ENCODE results near the gene GPR137. TPM values are rescaled to one million over a fixed set of nuclear protein-coding genes. Genes with fewer than 3 reads are reported as not detected.

The GPR137 gene, protein sequence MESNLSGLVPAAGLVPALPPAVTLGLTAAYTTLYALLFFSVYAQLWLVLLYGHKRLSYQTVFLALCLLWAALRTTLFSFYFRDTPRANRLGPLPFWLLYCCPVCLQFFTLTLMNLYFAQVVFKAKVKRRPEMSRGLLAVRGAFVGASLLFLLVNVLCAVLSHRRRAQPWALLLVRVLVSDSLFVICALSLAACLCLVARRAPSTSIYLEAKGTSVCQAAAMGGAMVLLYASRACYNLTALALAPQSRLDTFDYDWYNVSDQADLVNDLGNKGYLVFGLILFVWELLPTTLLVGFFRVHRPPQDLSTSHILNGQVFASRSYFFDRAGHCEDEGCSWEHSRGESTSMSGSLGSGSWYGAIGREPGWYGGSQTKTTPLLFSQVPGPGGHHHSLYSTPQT
- total RNA-seq (2014; rRNA removed; shearing (Covaris generic)) (20.9 and 37.6 TPM in 2 replicates), polyA plus RNA-seq (2016; fragmentation: Nextera tagmentation; extraction: Ambion mirVana) (35.7 and 37.0 TPM in 2 replicates)

DNA sequence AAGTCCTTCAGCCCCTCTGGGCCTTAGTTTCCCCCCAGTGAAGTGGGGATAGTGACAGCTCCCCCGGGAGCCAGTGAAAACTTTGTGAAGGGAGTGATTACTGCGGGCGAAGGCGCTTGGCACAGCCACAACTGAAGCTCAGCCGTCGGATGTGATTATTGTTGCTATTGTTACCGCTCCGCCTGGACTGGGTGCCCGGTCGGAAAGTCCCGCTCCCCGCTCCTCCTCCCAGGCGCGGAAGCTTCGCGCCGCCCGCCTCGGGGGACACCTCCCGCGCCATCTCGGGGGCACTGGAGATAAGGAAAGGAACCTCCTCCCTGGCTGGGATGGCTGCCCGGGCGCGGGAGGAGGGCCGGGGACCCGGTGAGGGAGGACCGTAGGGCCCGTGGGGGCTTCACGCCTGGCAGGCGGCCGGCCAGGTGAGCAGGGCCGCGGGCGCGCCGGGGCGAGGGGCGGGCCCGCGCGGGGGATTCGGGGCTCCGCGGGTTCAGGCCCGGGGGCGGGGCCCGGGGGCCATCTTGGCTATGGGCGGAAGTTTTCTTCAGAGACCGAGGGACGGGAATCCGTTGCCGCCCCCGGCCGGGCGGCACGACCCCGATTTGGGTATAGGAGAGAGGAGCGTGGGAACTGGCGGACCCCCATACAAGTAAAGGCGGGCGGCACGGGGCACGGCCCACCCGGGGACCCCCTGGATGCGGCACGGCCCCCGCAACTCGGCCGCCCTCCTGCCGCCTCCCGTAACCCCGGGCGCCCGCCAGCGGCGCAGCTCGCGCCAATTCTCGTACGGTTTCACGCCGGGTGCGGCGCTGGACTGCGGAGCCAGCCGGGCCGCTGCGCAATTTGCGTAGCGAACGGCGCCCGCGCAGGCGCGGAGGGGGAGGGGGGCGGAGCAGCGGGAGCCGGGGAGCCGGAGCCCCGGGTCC is at the start of gene GPR137:
TSS of gene GPR137 (plus strand) at position 887 of the 923 bp plus-strand sequence. CDS start 677 bp downstream, outside the sequence.
- DNase-seq = peak; percentile 87
- TF ChIP-seq EZH2 (IDR thresholded peaks at IDR 0.05; ENCODE audit: insufficient read depth, poor library complexity, severe bottlenecking) = no peak
- no peak for TF ChIP-seq EZH2phosphoT487 (IDR thresholded peaks at IDR 0.05; ENCODE audit: insufficient read depth, low read depth)
- Histone ChIP-seq H3K9ac (peak within 1 kb of the TSS; percentile 92), H3K4me1 (ENCODE audit: insufficient read depth) (no peaks in the 10 kb centered on the region), H3K9me3 (ENCODE audit: low read depth) (no peaks in the 10 kb centered on the region), H3K4me2 (ENCODE audit: unreplicated experiment) (peak within 1 kb of the TSS; percentile 97), H3K4me3 (peak within 1 kb of the TSS; percentile 88), H2AFZ (peak within 1 kb of the TSS; percentile 85), H3F3A (ENCODE audit: insufficient read depth) (no peaks in the 10 kb centered on the region), H3K79me2 (ENCODE audit: insufficient read depth) (peaks cover 39% of the 10 kb centered on the region), H3K27ac (peak within 1 kb of the TSS; percentile 88), H3K9me2 (ENCODE audit: insufficient read depth) (no peaks in the 10 kb centered on the region), H3K27me3 (replicated peaks; ENCODE audit: insufficient read depth) (no peaks in the 10 kb centered on the region), H4K20me1 (ENCODE audit: insufficient read depth) (no peaks in the 10 kb centered on the region), H3K36me3 (ENCODE audit: low read depth) (0 out of 2 replicates have a peak, but pooled peaks cover 5% of the 10 kb centered on the region)
- in situ Hi-C loops (cut with MboI) = no loop called here
- 0 to 1% methylated on average over 54 to 78 of the region's 102 CpGs for WGBS, 2 experiments (ENCODE audit: low coverage in 1 of 2, low lambda C conversion rate in 2 of 2, missing lambda C conversion rate in 2 of 2)

DNA sequence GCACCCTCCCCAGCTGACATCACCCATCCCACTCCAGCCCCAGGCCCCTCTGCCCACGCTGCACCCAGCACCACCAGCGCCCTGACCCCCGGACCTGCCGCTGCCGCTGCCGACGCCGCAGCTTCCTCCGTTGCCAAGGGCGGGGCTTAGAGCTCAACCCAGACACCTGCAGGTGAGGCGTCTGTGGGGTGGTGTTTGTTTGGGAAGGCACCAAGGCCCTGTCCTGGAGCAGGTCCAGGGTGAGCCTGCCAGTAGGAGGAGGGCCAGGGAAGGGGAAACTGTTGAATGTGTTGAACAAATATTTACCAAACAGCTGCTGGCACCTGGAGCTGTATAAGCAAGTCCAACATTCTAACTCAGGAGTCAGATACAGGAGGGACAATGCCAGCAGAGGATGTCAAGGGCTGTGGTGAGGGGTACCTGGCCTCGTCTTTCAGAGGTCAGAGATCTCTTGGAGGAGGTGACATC is 48.1 kb upstream of the GPR137 start:
- H3K4me1 ChIP-seq (ENCODE audit: insufficient read depth) = peaks cover 6% of the 10 kb centered on the region
- TF ChIP-seq EZH2phosphoT487 (IDR thresholded peaks at IDR 0.05; ENCODE audit: insufficient read depth, low read depth) (no peak), EZH2 (IDR thresholded peaks at IDR 0.05; ENCODE audit: insufficient read depth, poor library complexity, severe bottlenecking) (no peak)
- no peaks in the 10 kb centered on the region for H3K36me3 ChIP-seq (ENCODE audit: low read depth)
- no peaks in the 10 kb centered on the region for H3K9me2 ChIP-seq (ENCODE audit: insufficient read depth)
- no peak for DNase-seq
- no peak overlapping the region for H3K9ac ChIP-seq
- H3K9me3 ChIP-seq (ENCODE audit: low read depth) = no peaks in the 10 kb centered on the region
- in situ Hi-C loops (cut with MboI) = no loop called here
- WGBS, 2 experiments (ENCODE audit: low coverage in 1 of 2, low lambda C conversion rate in 2 of 2, missing lambda C conversion rate in 2 of 2) = 81 to 88% methylated on average over 10 to 12 of the region's 12 CpGs
- no peaks in the 10 kb centered on the region for H3K27me3 ChIP-seq (replicated peaks; ENCODE audit: insufficient read depth)
- no peak overlapping the region for H3K27ac ChIP-seq
- H3F3A ChIP-seq (ENCODE audit: insufficient read depth) = peaks cover 10% of the 10 kb centered on the region; the same call in 1 of the 2 replicates
- H3K79me2 ChIP-seq (ENCODE audit: insufficient read depth) = peaks cover 19% of the 10 kb centered on the region
- no peak overlapping the region for H3K4me3 ChIP-seq
- no peak overlapping the region for H2AFZ ChIP-seq
- H4K20me1 ChIP-seq (ENCODE audit: insufficient read depth) = no peaks in the 10 kb centered on the region
- H3K4me2 ChIP-seq (ENCODE audit: unreplicated experiment) = no peak overlapping the region

DNA sequence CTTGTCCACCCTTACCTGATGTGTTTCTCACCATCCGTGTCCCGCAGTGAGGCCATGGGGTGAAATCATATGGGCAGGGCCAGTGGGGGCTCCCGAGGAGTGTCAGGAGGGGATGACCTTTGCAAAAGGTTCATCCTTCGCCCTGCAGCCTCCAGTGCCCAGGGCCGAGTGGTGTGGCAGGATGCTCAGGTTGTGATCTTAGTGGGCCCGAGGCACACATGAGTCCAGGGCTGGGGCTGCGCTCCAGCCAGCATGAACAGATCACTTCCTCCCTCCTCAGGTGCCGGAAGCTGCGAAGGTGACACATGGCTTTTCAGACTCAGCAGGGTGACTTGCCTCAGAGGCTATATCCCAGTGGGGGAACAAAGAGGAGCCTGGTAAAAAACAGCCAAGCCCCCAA is 47.6 kb upstream of the GPR137 start:
- Histone ChIP-seq H3F3A (ENCODE audit: insufficient read depth) (peaks cover 10% of the 10 kb centered on the region; the same call in 1 of the 2 replicates), H3K4me1 (ENCODE audit: insufficient read depth) (peaks cover 12% of the 10 kb centered on the region), H3K36me3 (ENCODE audit: low read depth) (no peaks in the 10 kb centered on the region), H3K4me2 (ENCODE audit: unreplicated experiment) (no peak overlapping the region), H3K9me2 (ENCODE audit: insufficient read depth) (no peaks in the 10 kb centered on the region), H3K9me3 (ENCODE audit: low read depth) (no peaks in the 10 kb centered on the region), H3K79me2 (ENCODE audit: insufficient read depth) (peaks cover 25% of the 10 kb centered on the region), H3K9ac (no peak overlapping the region), H4K20me1 (ENCODE audit: insufficient read depth) (no peaks in the 10 kb centered on the region), H3K27me3 (replicated peaks; ENCODE audit: insufficient read depth) (no peaks in the 10 kb centered on the region), H2AFZ (no peak overlapping the region), H3K4me3 (no peak overlapping the region), H3K27ac (no peak overlapping the region)
- TF ChIP-seq EZH2 (IDR thresholded peaks at IDR 0.05; ENCODE audit: insufficient read depth, poor library complexity, severe bottlenecking) = no peak
- TF ChIP-seq EZH2phosphoT487 (IDR thresholded peaks at IDR 0.05; ENCODE audit: insufficient read depth, low read depth) = no peak
- WGBS, 2 experiments (ENCODE audit: low coverage in 1 of 2, low lambda C conversion rate in 2 of 2, missing lambda C conversion rate in 2 of 2) = 88 to 91% methylated on average over 9 of the region's 9 CpGs
- DNase-seq = no peak
- in situ Hi-C loops (cut with MboI) = no loop called here

DNA sequence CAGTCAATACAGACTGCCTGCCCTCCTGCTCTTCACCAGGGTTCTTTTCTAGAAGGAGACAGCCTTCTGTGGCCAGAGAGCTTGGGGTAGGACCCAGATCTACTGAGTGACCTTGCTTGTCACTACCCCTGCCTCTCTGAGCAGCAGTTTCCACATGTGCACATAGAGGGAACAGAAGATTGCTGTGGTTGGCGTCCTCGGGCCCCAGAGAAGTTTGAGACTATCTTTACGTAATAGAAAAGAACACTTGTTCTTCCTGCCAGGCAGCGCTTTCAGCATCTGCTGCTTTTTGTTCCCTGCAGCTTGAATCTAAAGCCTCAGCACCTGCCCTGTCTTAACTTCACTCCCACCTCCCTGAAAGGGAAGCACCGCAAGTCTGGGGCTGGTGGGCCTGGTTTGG is 46.6 kb upstream of the GPR137 start:
- Histone ChIP-seq H3F3A (ENCODE audit: insufficient read depth) (peaks cover 10% of the 10 kb centered on the region; the same call in 1 of the 2 replicates), H3K9ac (no peak overlapping the region), H4K20me1 (ENCODE audit: insufficient read depth) (no peaks in the 10 kb centered on the region), H3K27me3 (replicated peaks; ENCODE audit: insufficient read depth) (no peaks in the 10 kb centered on the region), H3K4me2 (ENCODE audit: unreplicated experiment) (no peak overlapping the region), H2AFZ (no peak overlapping the region), H3K9me3 (ENCODE audit: low read depth) (no peaks in the 10 kb centered on the region), H3K79me2 (ENCODE audit: insufficient read depth) (peaks cover 33% of the 10 kb centered on the region), H3K4me3 (no peak overlapping the region), H3K9me2 (ENCODE audit: insufficient read depth) (no peaks in the 10 kb centered on the region), H3K4me1 (ENCODE audit: insufficient read depth) (peaks cover 15% of the 10 kb centered on the region), H3K36me3 (ENCODE audit: low read depth) (no peaks in the 10 kb centered on the region; the same call in 1 of the 2 replicates), H3K27ac (no peak overlapping the region)
- in situ Hi-C loops (cut with MboI) = no loop called here
- 70 to 73% methylated on average over 5 of the region's 5 CpGs for WGBS, 2 experiments (ENCODE audit: low coverage in 1 of 2, low lambda C conversion rate in 2 of 2, missing lambda C conversion rate in 2 of 2)
- TF ChIP-seq EZH2 (IDR thresholded peaks at IDR 0.05; ENCODE audit: insufficient read depth, poor library complexity, severe bottlenecking) = no peak
- TF ChIP-seq EZH2phosphoT487 (IDR thresholded peaks at IDR 0.05; ENCODE audit: insufficient read depth, low read depth) = no peak
- DNase-seq = no peak

Measured in GM23248 (cell line).